GM19455 (cell line): ENCODE results near the gene SLC48A1.
"Not testable (repeated sequence)": the region's sequence is repeated elsewhere in the genome, so short reads cannot be mapped to it uniquely, and the experiment has no call there.

Experiments used
- ATAC-seq: cut with Tn5 transposase; IDR thresholded peaks from one replicate; pipeline ENCODE4 v1.9.1; 2021; ENCODE audit not compliant: unreplicated experiment

SLC48A1 gene

DNA sequence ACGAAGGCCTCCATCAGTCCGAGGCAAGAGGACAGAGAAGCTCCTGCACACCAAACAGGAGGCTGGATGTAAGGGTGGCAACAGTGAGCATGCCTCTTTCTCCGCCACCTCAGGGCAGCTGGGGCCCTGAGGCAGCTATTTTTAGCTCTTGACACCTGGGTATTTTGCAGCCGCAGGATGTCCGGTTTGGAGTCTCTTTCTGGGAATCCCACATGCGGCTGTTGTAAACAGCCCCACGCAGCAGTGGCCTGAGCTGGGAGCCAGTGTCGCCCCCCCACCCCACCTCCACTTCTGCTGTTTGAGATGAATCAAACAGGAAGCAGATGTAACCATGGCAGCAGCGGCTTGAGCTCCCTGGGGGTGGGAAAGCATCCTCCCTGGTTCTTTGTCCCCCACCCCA, 35.0 kb downstream of the SLC48A1 start:
- no peak for ATAC-seq

DNA sequence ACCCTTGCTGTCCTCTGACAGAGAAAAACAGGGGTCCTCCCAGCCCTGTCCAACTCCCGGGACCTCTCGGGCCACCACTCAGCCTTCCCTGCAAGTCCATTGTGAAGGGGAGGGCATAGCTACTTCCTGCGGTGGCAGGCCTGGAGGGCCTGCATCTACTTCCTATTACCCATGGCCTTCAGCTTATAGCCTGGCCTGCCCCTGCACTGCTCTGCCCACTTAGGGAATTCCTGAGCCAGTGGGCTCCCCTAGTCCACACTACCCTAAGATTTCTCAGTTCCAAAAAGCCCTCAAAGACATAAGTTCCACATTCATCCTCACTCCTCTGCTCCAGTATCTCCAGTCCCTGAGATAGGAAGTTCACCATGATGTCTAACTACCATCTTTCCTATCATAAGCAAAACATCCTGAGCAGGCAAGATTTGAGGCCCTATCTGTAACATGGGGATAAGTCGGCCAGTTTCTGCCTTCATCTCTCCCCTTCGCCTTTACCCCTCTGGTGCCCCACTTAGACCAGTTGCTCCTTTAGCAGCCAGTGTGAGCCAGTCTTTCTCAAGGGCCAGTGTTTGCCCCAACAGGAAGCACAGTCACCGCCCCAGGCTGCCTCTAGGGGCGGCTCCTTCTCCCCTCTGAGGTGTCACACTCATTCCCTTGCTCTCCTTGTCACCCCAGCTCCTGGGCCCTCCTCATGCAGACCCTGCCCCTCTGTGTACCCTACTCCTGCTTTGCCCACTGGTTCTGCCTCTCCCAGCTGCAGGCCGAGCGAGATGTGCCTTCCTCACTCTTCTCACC, 35.7 kb downstream of the SLC48A1 start:
- no peak for ATAC-seq

GRCh38 chr12:47809518-47809917, 36.5 kb downstream of the SLC48A1 start:
- not testable (repeated sequence) for ATAC-seq

- no peak for ATAC-seq
These were observed 38.0 kb downstream of the SLC48A1 start for GRCh38 chr12:47811072-47811396.

GRCh38 chr12:47811581-47812484, 38.8 kb downstream of the SLC48A1 start:
- ATAC-seq, result no peak

- peak; percentile 60 for ATAC-seq
These were observed 39.9 kb downstream of the SLC48A1 start for GRCh38 chr12:47812797-47813510.

- peak; percentile 40 for ATAC-seq
These were observed 40.6 kb downstream of the SLC48A1 start for GRCh38 chr12:47813511-47814196.

DNA sequence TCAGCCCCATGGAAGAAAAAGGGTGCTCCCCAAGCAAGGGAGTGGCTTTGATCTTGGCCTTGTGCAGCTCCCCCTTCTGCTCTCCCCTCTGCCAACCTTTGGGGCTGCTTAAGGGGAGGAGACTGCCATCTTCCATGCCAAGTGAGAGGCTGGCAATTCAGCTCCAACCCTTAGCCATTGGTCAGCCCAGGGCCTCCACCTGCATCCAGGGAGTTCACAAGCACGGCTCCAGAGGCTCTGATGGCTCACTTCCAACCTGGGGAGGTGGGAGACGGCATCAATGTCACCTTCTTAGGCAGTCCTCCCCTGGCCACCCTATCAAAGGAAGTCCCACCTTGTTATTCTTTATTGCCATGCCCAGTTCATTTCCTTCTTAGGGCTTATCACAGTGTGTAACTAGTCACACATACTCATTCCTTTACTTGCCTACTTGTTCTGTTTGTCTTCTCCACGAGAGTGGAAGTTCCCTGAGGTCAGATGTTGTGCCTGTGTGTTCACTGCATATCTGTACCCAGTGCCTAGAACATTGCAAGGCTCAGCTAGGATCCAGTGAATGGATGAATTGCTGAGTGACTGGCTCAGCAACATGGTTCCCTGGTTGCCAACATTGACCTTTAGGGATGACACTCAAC, 41.6 kb downstream of the SLC48A1 start:
- ATAC-seq, result no peak

- not testable (repeated sequence) for ATAC-seq
These were observed 42.4 kb downstream of the SLC48A1 start for GRCh38 chr12:47815447-47815846.

- no peak for ATAC-seq
These were observed 43.6 kb downstream of the SLC48A1 start for GRCh38 chr12:47816403-47817271.

DNA sequence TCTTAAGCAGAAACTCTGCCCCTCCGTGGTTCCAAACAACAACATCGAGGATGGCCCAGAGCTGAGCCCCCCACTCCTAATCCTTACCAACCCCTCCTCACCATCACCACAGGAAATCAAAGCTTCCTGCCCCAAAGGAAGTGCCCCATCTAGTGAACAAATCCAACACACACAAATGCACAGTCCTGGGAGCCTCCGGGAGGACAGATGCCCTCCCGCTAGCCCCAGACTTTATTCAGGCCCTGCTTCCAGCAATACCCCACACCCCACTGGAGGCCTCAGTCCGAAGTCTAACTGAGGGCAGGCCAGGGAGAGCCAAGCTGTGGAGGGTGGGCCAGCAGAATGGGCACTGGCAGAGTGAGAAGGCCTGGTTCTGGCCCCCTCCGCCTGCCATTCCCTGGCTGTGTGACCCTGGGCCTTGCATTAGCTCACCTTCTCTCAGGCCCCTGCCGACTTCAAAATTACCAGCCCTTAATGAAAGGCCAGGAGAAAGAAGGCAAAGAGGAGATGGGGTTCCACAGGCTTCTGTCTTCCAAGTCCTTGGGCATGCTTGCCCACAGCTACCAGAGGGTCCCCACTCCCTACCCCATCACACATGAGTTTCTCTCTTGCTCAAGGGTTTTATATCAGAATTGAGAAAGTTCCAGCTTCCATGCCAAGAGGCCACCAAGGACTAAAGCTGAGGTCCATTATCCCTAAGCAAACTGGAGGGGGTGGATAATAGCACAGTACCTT, 44.4 kb downstream of the SLC48A1 start:
- no peak for ATAC-seq

DNA sequence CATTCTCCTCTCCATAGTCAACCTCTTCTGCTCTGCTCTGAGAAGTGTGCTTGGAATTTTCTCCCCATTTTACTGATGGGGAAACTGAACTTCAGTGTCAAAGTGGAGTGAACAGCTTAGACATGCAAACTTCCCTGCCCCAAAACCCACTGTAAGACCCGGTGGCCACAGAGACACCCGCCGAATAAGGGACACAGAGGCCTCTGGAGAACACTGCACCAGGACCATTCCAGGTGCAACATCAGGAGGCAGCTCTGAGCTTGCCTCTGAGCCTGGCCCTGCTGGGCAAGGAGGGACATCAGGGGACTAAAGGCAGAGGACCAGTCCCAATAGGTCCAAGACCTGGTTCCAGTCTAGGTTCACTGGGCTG, 45.0 kb downstream of the SLC48A1 start:
- no peak for ATAC-seq

DNA sequence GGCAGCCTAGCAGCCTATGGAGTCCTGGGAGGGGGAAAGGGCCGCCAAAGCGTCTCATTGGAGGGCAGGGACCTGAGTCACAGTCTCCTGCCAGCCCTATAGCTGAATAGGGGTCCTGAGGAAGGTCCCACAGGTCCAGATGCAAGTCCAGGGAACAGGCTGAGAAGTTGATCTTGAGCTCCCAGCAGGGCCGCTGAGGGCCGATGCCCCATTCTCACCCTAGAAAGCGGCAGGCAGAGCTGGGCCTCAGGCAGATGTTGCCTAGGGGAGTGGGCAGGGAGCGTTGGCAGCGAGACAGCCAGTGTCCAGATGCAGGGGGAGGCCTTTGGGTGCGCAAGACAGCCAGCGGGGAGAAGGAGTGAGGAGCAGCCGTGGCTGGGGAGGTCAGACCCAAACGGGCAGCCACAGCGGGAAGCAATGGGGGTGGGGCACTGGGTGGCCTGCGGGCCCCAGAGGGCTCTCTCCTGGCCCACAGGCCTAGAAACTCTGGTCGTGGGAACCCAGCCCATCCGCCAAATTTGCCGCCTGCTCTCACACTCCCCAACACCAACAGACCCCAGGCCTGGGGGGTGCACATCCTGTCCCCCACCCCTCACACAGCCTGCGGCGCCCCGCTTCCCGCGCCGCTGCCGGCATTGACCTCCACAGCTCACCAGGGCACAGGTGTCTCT, 45.6 kb downstream of the SLC48A1 start:
- ATAC-seq, result peak; percentile 9

DNA sequence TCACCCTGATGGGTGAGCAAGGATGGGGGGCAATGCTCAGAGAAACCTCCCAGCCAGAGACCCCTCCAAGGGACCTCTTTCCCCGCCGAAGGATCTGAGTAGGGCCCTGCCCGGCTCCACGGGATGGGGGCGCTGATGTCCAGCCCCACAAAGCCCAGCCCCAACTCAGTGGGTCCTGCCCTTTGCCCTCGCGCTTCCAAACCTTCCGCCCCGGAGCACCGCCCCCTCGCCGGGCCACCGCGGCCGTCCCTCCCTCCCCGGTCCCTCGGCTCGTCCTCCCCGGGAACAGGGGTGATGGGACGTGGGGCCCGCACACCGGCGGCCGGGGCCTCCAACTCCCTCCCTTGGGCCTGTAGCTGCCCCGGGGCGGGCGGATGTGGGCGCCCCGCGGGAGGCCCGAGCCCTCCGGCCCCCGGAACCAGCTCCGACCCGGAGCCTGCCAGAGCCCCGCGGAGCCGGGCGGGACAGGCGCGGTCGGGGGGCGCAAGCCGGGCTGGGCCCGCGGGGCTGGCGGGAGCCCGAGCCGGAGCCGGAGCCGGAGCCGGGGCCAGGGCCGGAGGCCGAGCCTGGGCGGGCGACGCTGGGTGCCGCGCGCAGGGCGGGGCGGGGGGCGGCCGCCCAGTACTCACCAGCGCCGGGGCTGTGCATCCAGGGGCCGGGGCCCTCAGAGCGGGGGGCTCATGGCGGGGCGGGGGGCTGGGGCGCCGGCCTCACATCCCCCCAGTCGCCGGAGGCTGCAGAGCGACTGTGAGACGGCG, 46.3 kb downstream of the SLC48A1 start:
- peak; percentile 40 for ATAC-seq

DNA sequence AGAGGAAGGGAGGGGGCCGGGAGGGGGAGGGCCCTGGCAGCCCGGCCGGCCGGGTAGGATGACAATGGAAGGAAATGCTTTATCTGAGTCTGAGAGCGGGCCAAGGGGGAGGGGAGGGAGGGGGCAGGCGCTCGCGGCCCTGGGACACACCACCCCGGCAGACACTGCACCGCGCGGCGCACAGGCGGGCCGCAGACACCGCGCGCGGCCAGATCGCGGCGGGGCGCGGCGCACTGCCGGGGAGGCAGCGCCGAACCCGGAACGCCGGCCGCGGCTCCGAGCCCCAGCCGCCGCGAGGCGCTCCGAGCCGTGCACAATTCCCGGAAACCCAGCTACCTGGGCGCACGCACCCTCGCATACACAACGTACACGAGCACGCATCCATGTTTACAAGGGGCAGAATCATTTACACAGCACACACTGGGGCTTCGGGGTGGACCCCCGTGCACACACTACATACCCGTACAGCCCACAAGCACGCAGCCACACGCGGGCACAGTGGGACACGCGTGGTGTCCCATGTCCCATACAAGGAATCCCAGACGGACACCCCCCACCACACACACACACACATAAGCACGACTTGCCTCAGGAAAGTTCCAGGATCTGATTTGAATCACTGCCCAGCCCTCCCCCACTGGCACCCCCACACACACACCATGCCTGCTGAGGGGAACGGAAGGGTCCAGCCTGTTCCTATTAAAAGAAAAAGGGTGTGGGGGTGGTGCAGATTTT, 47.0 kb downstream of the SLC48A1 start, which contains the start of gene HDAC7:
Gene HDAC7 (minus strand): TSS at position 8 of the 735 bp plus-strand sequence. CDS start 118 bp downstream, outside the sequence.
- ATAC-seq, result peak; percentile 45

DNA sequence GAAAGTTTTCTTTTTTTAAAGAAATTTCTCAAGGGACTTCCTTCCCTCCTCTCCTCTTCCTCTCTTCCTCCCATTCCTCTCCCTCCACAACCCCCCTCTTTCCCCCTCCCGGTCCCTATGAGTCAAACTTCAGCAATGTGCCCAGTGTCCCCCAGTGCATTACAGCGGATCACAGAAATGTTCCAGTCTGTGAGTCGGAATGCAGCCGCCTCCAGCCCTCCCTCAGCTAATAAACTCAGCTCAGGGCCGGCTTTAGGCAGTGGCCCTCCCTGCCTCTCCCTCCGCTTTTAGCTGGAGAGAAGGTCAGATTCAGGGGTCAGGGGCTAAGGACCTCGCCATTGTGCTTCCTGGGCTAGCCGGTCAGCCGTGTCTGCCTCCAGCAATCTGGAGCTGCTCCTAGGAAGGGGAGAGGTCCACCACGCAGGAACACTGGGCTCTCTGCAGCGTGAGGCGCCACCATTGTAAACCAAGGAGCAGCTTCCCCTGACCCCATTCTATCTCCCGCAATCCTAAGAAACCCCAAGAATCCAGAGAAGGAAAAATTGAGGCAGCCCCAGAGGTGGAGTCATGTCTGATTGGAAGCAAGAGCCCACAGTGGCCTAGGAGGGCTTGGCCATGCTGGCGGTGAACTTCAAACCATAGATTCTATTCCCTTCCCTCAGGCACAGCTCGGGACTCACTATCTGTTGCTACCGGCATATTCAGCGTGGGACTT, 47.8 kb downstream of the SLC48A1 start:
- ATAC-seq, result no peak
